Ascending aorta (tissue), 2 donors: ENCODE data around the gene POLR1G. TPM values are rescaled to one million over a fixed set of nuclear protein-coding genes. Genes with fewer than 3 reads are reported as not detected.

Experiments used
- DNase-seq, 2 donors: peaks; one replicate each; pipeline ENCODE4 v3.0.0-alpha.2; 2019; ENCODE audit warnings: low spot score in 2 of 2
- H3K27ac ChIP-seq, 2 donors: fragments of 200-600 bp; sonication (generic); one replicate each; pipeline ENCODE4 v1.5.1; 2016 to 2017; ENCODE audit warnings: mild to moderate bottlenecking in 1 of 2
- H3K27me3 ChIP-seq: fragments of 200-600 bp; sonication (generic); one replicate; pipeline ENCODE4 v1.5.1; 2017
- H3K36me3 ChIP-seq, 2 donors: fragments of 200-600 bp; sonication (generic); one replicate each; pipeline ENCODE4 v1.5.1; 2016
- H3K4me1 ChIP-seq, 2 donors: fragments of 200-600 bp; sonication (generic); one replicate each; pipeline ENCODE4 v1.5.1; 2016 to 2017; ENCODE audit warnings: mild to moderate bottlenecking in 1 of 2
- H3K4me3 ChIP-seq, 2 donors: fragments of 200-600 bp; sonication (generic); one replicate each; pipeline ENCODE4 v1.5.1; 2016 to 2017; ENCODE audit warnings: mild to moderate bottlenecking in 1 of 2
- H3K9me3 ChIP-seq, 2 donors: fragments of 200-600 bp; sonication (generic); one replicate each; pipeline ENCODE4 v1.5.1; 2016
- intact Hi-C: fragments of 100-400 bp; cut with DNase I; formaldehyde crosslinking; loops from one replicate; pipeline ENCODE4 v1.15.1; 2023
- total RNA-seq: library from RNA; depleted of rRNA; stranded (reverse); fragments of >200 nt; gene quantifications from one replicate; pipeline ENCODE4 v1.1.0, GENCODE V29; 2016
- TF ChIP-seq, protein P1 (sequence below), 3 experiments: fragments of 200-600 bp in 2 of 3; fragments of 450-650 bp in 1 of 3; sonication (generic) in 2 of 3; IDR thresholded peaks; one replicate each; pipeline ENCODE4 v1.5.1; 2016 to 2019; ENCODE audit warnings: antibody characterized with exemption in 3 of 3, mild to moderate bottlenecking in 1 of 3, moderate library complexity in 1 of 3

POLR1G gene
- total RNA-seq, 1 donor from 2014 or later, result 3.7 TPM

DNA sequence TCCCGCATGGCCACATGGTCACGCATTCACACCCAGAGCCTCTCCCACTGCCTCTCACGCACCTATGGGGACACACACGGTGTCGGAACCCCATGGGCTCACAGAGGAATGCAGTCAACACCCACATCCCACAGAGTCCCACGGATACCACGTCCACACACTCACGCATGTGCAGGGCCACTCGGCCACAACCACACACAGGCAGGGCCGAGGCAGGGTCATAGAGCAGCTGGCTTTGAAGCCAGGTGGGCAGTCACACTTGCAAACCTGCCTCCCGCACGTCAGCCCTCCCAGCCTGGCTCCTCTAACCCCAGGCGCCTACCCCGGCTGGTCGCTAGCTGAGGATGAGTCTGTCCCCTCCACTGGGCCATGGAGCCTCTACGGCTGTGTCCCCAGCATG, 44.2 kb upstream of the POLR1G start:
- Histone ChIP-seq H3K36me3 (peaks cover 16 to 25% of the 10 kb centered on the region in 2 donors), H3K4me3 (no peak overlapping the region)
- intact Hi-C loops, result no loop called here

DNA sequence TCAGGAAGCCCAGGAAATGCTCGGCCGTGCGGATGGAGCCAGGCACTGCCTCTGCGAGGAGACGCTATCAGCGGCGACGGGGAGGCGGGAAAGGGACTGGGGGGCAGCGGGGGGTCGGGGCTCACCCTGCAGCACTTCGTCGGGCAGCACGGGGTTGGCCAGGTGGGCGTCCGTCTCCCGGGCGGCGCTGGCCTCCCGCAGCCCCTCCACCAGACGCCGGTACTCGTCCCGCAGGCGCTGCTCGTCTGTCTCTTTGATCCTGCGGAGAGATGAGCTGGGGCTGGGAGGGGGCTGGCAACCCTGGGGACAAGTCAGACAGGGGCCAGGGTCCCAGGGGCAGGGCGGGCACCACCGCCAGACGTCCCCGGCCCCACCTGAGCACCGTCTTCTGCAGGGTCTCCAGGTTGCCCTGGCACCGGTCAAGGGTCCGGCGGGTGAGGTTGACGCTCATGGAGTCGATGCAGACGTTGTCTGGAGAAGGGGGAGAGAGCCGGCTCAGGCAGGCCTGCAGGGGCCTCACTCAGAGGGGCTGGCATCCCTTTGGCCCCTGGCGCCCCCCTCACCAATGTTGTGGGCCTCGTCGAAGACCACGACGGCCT, 42.5 kb upstream of the POLR1G start:
- H3K36me3 ChIP-seq, result peaks cover 15 to 25% of the 10 kb centered on the region in 2 donors
- H3K4me1 ChIP-seq, result no peaks in the 10 kb centered on the region
- no peaks in the 10 kb centered on the region for H3K9me3 ChIP-seq
- TF ChIP-seq, protein P1, sequence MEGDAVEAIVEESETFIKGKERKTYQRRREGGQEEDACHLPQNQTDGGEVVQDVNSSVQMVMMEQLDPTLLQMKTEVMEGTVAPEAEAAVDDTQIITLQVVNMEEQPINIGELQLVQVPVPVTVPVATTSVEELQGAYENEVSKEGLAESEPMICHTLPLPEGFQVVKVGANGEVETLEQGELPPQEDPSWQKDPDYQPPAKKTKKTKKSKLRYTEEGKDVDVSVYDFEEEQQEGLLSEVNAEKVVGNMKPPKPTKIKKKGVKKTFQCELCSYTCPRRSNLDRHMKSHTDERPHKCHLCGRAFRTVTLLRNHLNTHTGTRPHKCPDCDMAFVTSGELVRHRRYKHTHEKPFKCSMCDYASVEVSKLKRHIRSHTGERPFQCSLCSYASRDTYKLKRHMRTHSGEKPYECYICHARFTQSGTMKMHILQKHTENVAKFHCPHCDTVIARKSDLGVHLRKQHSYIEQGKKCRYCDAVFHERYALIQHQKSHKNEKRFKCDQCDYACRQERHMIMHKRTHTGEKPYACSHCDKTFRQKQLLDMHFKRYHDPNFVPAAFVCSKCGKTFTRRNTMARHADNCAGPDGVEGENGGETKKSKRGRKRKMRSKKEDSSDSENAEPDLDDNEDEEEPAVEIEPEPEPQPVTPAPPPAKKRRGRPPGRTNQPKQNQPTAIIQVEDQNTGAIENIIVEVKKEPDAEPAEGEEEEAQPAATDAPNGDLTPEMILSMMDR (IDR thresholded peaks at IDR 0.05), result no peak
- H3K4me3 ChIP-seq, result no peak overlapping the region
- no peak for DNase-seq
- no peak overlapping the region for H3K27ac ChIP-seq
- intact Hi-C loops, result no loop called here
- H3K27me3 ChIP-seq, result no peaks in the 10 kb centered on the region

More for the DNA sequence above, 44.2 kb upstream of the POLR1G start:
- H3K9me3 ChIP-seq, result no peaks in the 10 kb centered on the region
- TF ChIP-seq, protein P1 (IDR thresholded peaks at IDR 0.05), result no peak
- DNase-seq, result no peak
- no peak overlapping the region for H3K27ac ChIP-seq
- no peaks in the 10 kb centered on the region for H3K4me1 ChIP-seq
- H3K27me3 ChIP-seq, result no peaks in the 10 kb centered on the region

DNA sequence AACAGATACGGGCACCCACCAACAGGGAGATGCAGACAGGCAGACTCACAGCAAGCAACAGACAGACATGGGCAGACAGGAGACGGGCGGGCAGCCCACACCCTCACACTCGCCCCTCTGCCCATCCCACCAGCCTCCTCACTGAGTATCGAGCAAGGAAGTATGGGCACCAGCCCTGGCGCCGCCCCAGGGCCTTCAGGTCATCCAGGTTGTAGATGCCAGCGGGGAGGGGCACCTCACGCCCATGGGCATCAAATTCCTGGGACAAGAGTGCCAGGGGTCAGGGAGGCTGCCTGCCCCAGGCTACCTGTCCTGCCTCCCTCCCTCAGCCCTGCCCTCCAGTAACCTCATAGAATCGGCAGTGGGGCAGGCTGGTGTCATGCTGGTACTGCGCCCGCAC, 41.7 kb upstream of the POLR1G start:
- Histone ChIP-seq H3K9me3 (no peaks in the 10 kb centered on the region), H3K27ac (no peak overlapping the region), H3K27me3 (no peaks in the 10 kb centered on the region), H3K4me1 (peaks cover 0 to 2% of the 10 kb centered on the region in 2 donors), H3K4me3 (no peak overlapping the region), H3K36me3 (peaks cover 15 to 25% of the 10 kb centered on the region in 2 donors)
- DNase-seq, result no peak
- TF ChIP-seq, protein P1 (IDR thresholded peaks at IDR 0.05), result no peak
- intact Hi-C loops, result no loop called here

DNA sequence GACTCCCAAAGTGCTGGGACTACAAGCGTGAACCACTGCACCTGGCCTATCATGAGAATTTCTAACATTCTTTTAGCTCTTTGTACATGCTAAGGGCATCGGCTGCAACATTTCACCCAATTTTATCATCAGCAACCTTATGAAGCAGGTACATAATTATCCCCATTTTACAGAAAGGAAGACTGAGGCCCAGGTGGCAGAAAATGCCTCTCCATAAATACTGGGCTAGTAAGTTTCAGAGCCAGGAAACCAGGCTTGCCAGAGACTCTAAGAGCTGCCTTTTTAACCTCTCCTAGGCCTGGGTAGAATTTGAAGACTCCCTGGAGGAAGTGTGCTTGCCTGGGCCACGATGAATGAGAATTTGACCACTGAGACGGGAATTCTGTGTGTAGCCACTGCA, 38.3 kb upstream of the POLR1G start:
- no peak for DNase-seq
- Histone ChIP-seq H3K4me3 (no peak overlapping the region), H3K27ac (no peak overlapping the region), H3K36me3 (peaks cover 5 to 10% of the 10 kb centered on the region in 2 donors), H3K9me3 (no peaks in the 10 kb centered on the region), H3K27me3 (no peaks in the 10 kb centered on the region), H3K4me1 (peaks cover 0 to 8% of the 10 kb centered on the region in 2 donors)
- TF ChIP-seq, protein P1 (IDR thresholded peaks at IDR 0.05), result no peak
- intact Hi-C loops, result no loop called here

DNA sequence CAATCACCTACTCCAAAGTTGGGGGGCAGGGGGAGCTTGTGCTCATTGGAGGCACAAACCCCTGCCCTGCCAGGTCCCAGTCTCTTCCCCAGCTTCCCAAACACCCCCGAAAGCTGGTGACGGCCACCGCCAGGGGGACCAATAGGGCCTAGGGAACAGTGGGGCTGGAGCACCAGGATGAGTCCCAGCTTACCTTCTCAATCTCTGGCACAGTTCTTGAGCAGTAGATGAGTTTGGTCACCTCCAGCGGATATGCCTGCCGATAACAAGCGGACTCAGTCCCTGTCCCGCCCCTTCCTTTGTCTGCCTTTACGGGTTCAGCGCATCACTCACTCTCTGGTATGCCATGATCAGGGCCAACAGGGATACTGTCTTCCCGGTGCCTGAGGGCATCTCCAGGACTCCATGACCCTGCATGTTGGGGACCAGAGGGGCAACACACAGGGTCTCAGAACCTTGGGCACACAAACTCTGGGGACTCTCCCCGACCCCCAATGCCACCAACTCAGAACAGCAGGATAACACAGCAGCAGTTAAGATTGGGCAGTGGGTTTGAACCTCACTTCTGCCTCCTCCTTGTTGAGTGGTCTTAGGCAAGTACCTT, 37.6 kb upstream of the POLR1G start:
- H3K4me1 ChIP-seq, result peaks cover 0 to 8% of the 10 kb centered on the region in 2 donors
- H3K27ac ChIP-seq, result no peak overlapping the region
- no peaks in the 10 kb centered on the region for H3K27me3 ChIP-seq
- TF ChIP-seq, protein P1 (IDR thresholded peaks at IDR 0.05), result no peak
- DNase-seq, result no peak
- H3K4me3 ChIP-seq, result no peak overlapping the region
- H3K36me3 ChIP-seq, result peaks cover 1 to 6% of the 10 kb centered on the region in 2 donors
- intact Hi-C loops, result no loop called here
- no peaks in the 10 kb centered on the region for H3K9me3 ChIP-seq
